UCSD-AML1 (cell line): ENCODE measurements around the gene KSR2.
"Not testable (repeated sequence)": the region's sequence is repeated elsewhere in the genome, so short reads cannot be mapped to it uniquely, and the experiment has no call there.

Experiments
- DNase-seq: peaks from one replicate; lab custom pipeline; 2025; ENCODE audit not compliant: unreplicated experiment; lab: John Stamatoyannopoulos, UW

Gene KSR2

DNA sequence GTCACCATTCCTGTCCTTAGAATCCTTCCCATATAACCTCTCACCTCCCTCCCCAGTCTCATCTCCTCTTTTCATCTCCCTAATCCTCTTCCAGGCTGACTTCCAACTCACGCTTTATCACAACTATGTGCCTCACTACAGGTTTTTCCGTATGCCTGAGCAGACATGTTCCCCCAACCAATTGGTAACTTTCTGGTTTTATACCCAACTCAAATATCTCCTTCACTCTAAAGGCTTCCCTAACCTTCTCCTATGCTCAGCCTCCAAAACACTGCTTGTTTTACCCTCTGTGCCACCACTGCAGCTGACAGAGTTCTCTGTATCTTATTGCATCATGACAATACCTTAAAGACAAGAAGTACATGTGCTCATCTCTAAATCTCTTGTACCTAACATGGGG, 139.7 kb downstream of the KSR2 start:
- no peak for DNase-seq

DNA sequence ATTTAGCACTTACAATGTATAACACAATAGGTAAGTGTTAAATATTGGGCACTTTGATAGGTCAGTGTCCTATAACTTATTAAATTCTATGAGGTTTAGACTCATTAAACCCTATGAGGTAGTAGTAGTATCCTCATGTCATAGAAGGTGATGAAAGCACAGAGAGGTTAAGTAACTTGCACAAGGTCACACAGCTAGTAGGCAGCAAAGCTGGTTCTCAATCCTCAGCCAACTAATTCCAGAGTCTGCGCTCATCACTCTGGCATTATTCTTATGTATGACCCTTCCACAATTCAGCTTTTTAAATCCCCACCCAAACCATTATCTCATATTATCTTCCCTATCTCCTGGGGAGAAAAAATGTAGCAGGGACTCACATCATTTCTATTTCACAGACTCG, 141.1 kb downstream of the KSR2 start:
- DNase-seq: no peak

DNA sequence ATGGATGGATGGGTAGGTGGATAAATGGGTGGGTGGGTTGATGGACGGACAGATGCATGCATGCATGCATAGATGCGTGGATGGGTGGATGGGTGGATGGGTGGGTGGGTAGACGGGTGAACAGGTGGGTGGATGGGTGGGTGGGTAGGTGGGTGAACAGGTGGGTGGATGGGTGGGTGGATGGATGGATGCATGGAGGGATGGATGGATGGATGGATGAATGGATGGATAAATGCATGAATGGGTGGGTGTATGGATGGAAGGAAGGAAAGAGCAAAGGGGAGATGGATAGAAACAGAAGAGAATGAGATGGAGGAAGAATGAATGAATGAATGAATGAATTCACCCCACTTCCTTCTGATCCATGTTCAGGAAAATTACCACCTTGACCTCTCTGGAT, 143.0 kb downstream of the KSR2 start:
- no peak for DNase-seq

DNA sequence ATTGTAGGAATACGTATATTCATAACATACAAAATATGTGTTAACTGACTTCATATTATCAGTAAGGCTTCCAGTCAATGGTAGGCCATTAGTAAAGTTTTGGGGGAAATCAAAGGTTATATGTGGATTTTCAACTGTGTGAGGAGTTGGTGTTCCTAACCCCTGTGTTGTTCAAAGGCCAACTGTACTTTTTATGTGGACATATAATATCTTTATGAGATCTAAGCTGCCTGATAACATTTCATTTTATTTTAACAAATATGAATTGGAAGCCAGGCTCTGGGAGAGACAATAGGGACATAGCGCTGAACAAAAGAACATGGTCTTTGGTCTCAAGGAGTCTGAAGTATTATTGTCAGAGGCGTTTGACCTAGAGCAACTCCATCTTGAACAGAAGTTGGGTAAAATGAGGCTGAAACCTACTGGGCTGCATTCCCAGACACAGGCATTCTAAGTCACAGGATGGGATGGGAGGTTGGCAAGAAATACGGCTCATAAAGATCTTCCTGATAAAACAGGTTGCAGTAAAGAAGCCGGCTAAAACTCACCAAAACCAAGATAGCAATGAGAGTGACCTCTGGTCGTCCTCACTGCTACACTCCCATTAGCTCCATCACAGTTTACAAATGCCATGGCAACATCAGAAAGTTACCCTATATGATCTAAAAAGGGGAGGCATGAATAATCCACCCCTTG, 147.2 kb downstream of the KSR2 start:
- no peak for DNase-seq

DNA sequence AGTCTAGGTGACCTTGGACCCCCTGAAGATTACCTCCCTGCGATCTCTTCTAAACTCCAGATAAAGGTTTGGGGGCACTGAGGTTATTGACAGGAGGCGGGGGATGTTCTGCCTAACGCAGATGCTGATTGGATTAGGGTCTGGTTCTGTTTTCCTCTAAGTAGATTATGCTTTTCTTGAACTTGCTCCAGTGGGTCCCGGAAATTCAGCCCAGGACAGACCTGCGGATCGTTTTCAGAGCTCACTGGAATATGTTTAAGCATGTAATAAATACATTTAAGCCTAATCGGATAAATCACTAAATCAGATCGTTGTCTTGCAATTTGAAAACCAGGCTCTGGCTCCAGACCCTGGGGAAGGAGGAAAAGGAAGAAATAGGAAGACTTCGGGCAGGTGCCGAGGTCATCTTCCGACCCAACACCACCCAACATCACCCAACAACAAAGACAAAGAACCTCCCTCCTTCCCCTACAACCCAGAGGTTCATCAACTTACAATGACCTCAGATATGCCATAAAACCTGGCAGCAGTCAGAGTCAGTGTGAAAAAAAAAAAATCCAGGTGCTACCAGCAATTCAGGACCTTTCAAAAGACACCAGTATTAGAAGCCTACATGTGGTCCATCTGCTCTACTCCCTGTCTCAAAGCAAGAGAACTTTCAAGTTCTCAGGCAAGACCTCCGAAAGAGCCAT, 148.4 kb downstream of the KSR2 start:
- DNase-seq: no peak

DNA sequence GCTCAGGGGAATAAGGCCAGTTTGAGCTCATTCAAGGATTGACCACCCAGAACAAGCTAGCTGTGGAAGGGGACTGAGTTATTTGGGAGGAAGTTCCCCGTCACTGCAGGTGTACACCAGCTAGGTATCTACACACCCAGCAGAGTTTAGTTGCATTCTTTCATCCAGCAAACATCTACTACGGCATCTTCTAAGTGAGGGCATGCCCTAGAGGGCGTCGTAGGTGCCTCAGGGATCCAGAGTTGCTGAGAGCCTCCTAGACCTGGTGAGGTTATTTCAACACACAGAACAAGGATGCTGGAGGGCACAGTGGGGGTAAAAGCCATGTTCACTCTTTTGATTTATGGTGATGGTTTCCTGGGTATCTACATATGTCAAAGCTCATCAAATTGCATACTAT, 149.6 kb downstream of the KSR2 start:
- no peak for DNase-seq

DNA sequence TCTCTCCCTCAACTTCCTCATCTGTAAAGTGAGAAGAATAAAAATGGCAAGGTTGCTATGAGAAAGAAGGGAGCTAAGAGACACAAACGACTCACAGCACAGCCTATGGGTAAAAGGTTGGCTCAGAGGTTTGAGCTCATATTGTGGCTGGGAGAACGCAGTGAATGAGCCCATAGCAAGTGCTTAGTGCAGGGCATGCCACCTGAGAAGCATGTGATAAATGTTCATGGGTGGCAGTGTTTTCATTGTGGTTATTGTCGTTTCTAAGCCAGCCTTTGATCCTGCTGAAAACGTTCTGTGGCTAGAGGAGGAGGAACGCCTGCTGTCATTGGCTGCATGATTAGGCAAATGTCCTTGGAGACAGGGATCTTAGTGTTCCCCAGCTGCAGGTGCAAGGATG, 150.4 kb downstream of the KSR2 start:
- DNase-seq: no peak

DNA sequence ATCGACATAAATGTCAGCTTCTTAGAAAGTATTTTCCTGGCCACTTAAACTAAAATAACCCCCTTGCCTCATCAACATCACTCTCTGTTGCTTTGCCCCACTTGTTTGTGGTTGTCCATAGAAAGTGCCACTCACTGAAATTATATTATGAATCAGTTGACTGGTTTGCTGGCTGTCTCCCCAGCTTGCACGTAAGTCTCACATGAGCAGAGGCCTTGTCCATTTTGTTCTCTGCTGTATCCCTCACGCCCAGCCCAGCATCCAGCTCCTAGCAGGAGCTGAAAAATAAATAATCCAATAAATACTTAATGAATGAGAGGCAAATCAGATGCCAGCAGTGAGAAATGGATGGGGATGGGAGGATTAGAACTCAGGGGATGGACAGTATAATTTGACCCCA, 159.3 kb downstream of the KSR2 start:
- no peak for DNase-seq

DNA sequence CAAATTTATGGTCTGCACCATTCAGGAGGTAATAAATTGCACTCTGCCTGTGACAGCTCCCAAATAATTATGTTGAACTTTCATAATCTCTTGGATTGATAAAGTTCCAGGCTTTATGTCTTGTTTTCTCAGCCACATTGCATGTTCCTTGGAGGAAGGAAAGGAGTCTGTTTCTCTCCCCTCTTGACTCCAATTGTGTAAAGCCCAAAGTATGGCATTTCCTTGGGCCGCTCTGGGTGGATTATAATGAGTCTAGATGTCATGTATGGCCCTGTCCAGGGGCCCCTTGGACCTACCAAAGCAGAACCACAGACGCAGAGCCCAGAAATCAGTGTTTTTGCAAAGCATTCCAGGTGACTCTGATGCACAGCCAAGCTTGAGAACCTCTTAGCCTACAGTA, 160.8 kb downstream of the KSR2 start:
- no peak for DNase-seq

DNA sequence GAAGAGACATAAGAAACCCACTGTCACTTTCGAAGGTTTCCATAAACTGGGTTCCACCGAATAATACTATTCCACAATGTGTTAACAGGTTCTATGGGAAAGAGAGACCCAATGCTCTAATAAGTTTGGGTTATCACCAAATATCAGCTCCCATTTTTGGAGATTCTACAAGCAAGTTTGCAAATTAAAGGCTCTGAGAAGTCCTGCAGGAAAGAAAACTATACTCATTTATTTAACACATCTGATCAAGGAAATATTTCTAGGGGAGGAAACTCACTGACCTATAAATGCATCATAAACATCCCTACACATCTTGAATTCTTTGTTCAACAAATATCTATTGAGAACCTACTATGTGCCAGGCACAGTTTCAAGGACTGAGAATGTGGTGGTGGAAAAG, 161.4 kb downstream of the KSR2 start:
- DNase-seq: no peak

DNA sequence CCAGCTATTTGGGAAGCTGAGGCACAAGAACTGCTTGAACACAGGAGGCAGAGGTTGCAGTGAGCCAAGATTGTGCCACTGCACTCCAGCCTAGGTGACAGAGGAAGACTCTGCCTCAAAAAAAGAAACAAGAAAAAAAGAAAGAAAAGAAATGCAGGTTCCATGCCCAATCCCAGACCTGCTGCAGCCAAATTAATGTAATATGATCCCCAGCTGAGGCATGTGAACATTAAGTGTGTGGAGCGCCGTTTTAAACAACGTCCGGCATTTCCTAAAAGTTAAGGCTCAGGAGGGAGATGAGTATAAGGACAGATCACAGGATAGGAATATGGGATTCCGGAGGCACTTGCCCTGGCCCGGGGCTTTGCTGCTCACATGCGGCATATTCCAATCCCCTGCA, 162.9 kb downstream of the KSR2 start:
- no peak for DNase-seq

DNA sequence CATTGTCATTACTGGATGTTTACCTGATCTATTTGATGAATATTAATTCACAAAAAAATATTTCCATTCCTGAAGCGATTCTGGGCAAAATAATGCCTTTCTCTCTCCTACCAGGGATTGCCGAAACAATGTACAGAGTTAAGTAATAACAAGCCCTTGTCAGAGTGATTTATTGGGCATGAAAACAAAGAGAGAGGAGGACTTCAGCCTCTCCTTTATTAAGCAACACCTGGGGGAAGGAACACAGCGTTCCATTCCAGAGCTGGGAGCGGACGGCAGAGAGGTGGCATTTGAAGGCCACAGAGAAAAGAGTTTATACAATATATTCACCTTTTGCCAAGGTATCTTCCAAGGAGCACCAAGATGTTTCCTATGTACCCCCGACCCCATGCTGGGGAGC, 165.8 kb downstream of the KSR2 start:
- DNase-seq: no peak

DNA sequence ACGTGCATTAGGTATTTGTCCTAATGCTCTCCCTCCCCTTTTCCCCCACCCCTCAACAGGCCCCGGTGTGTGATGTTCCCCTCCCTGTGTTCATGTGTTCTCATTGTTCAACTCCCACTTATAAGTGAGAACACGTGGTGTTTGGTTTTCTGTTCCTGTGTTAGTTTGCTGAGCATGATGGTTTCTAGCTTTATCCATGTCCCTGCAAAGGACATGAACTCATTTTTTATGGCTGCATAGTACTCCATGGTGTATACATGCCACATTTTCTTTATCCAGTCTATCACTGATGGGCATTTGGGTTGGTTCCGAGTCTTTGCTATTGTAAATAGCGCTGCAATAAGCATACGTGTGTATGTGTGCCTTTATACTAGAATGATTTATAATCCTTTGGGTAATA, 168.1 kb downstream of the KSR2 start:
- DNase-seq: not testable (repeated sequence)

DNA sequence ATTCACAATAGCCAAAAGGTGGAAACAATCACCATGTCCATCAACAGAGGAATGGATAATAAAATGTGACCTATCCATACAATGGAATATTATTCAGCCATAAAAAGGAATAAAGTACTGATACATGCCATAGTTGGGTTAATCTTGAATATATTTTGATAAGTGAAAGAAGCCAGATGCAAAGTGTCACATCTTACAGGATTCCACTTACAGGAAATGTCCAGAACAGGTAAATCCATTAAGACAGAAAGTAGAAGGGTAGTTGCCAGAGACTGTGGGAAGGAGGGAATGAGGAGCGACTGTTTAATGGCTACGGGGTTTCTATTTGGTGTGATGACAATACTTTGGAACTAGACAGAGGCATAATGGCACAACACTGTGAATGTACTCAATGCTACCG, 171.6 kb downstream of the KSR2 start:
- no peak for DNase-seq

DNA sequence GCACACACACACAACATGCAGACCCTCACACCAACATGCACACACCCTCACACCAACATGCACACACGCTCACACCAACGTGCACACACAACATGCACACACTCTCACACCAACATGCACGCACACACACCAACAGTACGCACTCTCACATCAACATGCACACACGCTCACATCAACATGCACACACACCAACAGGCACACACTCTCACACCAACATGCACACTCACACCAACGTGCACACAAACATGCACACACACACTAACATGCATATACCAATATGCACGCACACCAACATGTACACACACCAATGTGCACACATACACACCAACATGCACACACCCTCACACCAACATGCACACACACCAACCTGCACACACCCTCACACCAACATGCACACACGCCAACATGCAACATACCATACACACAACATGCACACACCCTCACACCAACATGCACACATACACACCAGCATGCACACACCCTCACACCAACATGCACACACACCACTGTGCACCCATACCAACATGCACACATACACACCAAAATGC, 175.8 kb downstream of the KSR2 start:
- no peak for DNase-seq

DNA sequence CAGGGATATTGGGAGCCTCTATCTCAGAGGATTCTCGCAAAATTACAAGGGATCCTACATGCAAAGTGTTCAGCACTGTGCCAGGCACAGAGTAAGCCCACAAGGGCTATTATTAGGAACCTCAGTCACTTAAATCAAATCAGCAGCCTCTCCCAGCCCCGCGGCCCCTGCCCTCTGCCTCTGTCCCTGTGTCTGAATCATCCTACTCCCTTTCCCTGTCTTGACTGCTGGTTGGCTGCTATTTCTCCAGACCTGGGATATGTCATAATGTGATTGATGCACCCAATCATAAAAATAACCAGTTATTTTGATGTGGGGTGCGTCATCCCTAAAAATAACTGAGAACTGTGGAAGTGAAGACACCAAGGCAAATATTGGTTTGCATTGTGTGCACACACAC, 176.3 kb downstream of the KSR2 start:
- DNase-seq: no peak

DNA sequence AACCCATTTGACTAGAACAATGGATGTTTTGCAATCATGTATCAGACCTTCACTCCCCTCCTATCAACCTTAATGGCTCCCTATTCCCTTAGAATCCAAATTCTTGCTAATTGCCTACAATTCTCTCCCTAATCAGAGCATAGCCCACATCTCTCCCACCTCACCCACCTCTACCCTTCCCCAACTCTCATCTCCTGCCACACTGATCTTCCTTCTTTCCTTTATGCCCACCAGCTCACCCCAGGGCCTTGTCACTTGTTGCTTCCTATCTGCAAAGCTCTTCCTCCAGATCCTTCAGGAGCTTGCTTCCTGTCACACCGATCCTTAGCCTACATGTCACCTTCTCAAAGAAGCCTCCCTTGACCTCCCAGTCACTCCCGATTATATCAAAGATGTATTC, 177.8 kb downstream of the KSR2 start:
- DNase-seq: no peak

DNA sequence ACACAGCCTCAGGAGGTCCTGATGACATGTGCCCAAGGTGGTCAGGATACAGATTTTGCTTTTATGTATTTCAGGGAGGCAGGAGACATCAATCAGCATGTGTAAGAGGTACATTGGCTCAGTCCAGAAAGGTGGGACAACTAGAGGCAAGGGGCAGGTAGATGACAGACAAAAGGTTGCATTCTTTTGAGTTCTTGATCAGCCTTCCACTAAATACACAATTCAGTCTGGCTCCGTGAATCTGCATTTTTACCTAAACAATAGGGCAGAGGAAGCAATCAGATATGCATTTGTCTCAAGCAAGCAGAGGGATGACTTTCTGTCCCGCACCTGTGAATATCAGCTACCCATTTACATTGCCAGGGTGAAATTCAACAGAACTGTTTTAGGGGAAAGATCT, 178.6 kb downstream of the KSR2 start:
- no peak for DNase-seq

DNA sequence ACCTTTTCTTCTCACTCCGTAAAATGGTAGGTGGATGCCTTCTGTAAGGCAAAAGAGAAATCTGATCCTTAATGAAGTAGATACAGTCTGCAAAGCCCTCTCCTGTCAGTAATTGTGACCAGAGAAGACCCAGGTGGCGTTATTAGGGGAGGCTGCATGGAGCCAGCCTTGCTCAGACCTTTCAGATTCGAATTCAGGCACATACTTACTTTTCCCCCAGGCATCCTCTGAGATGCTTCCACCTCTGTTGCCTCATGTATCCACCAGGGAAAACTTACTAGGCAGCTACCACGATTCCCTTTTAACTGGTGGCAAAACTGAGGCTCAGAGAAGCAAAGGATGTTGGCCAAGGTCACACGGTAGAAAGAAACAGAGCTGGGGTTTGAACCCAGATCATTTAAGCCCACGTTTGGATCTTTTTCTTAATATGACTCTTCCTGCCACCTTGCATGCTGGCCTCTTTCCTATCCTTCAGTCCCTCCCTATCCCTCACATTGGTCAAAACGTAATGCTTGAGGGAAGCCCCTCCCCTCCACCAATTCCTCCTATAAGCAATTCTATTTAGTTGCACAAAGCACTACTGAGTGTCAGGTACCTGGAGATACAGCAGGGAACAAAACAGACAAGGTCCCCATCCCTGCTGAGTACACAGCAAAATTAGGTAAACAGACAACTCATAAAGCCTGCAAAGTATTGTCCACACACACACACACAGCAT, 179.4 kb downstream of the KSR2 start:
- no peak for DNase-seq

DNA sequence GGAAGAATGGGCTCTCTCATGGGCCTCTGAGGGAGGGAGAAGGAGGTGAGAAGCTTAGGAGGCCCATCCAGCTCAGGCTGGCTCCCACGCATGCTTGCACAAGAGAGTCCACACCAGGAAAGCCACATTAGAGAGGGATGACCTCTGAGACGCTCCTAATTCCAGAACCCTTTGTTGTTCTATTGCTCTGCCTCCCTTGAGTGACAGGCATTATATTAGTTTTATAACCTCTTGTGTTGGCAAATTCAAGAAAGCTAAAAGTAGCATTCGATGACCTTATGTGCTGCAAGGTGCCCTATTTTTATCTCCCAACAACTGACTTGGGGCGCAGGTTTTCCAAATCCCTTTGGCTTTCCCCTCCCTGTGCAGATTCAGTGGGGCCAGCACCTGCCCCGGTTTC, 190.1 kb downstream of the KSR2 start:
- no peak for DNase-seq

DNA sequence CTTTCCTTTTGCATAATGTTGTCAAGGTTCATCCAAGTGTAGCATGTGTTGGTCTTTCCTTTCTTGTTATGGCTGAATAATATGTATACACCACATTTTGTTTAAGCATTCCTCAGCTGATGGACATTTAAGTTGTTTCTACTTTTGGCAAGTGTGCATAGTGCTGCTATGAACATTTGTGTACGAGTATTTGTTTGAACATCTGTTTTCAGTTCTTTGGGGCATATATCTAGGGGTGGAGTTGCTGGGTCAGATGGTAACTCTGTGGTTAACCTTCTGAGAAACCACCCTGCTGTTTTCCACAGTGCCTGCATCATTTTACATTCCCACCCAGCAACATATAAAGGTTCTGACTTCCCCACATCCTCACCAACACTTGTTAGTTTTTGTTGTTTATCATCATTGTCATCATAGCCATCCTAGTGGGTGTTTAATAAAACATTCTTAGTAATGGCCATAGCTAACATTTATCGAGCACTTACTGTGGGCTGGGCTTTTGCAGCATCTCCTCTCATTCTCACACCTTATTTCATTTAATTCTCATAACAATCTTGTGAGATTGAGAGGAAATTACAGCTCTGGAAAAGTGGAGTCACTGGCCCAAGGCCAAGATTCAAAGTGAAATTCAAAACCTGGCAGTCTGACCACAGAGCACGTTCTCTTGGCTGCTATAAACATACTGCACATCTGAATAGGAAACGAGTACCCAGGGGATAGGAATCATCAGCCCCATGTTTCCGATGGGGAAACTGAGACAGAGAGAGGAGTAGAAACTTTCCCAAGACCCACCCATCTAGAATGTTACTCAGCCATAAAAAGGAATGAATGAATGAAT, 193.6 kb downstream of the KSR2 start:
- no peak for DNase-seq
